Mesendoderm (in vitro differentiated cells): Measurements from ENCODE around the gene PSG4.
"Not testable (repeated sequence)": the region's sequence is repeated elsewhere in the genome, so short reads cannot be mapped to it uniquely, and the experiment has no call there.

Experiments
- DNase-seq: peaks from one replicate; pipeline ENCODE4 v3.0.0; 2013
- H2AK5ac ChIP-seq: 2 replicates; pipeline ENCODE4 v1.6.1; 2013; ENCODE audit warnings: low read length, inconsistent platforms
- H2BK120ac ChIP-seq: 2 replicates; pipeline ENCODE4 v1.6.1; 2013; ENCODE audit warnings: low read depth, mild to moderate bottlenecking, low read length, moderate library complexity, mixed read lengths
- H2BK15ac ChIP-seq: replicated peaks from 2 replicates; pipeline ENCODE4 v1.6.1; 2013; ENCODE audit warnings: low read depth, mild to moderate bottlenecking, moderate library complexity
- H2BK5ac ChIP-seq: 2 replicates; pipeline ENCODE4 v1.6.1; 2013; ENCODE audit warnings: low read length, inconsistent platforms
- H3K18ac ChIP-seq: 2 replicates; pipeline ENCODE4 v1.6.1; 2013; ENCODE audit warnings: mild to moderate bottlenecking, low read length, mixed read lengths
- H3K23ac ChIP-seq: one replicate; pipeline ENCODE4 v1.6.1; 2013; ENCODE audit warnings: low read length
- H3K27ac ChIP-seq: 2 replicates; pipeline ENCODE4 v1.5.1; 2013; ENCODE audit warnings: low read depth, mild to moderate bottlenecking, inconsistent platforms, low read length, moderate library complexity
- H3K27me3 ChIP-seq: 2 replicates; pipeline ENCODE4 v1.6.1; 2013; ENCODE audit warnings: low read length, control low read depth, mild to moderate bottlenecking, inconsistent platforms; ENCODE audit not compliant: insufficient read depth, poor library complexity
- H3K36me3 ChIP-seq: 2 replicates; pipeline ENCODE4 v1.6.1; 2013; ENCODE audit warnings: low read length, inconsistent platforms; ENCODE audit not compliant: control insufficient read depth, insufficient read depth
- H3K4ac ChIP-seq: one replicate; pipeline ENCODE4 v1.6.1; 2013; ENCODE audit warnings: low read depth, mild to moderate bottlenecking, low read length, moderate library complexity
- H3K4me1 ChIP-seq: 2 replicates; pipeline ENCODE4 v1.6.1; 2013; ENCODE audit warnings: low read depth, low read length, inconsistent platforms; ENCODE audit not compliant: control insufficient read depth
- H3K4me2 ChIP-seq: 2 replicates; pipeline ENCODE4 v1.6.1; 2013; ENCODE audit warnings: low read length
- H3K4me3 ChIP-seq: 2 replicates; pipeline ENCODE4 v1.5.1; 2013; ENCODE audit warnings: mild to moderate bottlenecking, low read length
- H3K56ac ChIP-seq: one replicate; pipeline ENCODE4 v1.6.1; 2013; ENCODE audit warnings: low read length
- H3K79me1 ChIP-seq: 2 replicates; pipeline ENCODE4 v1.6.1; 2013; ENCODE audit warnings: low read length, inconsistent platforms
- H3K79me2 ChIP-seq: 2 replicates; pipeline ENCODE4 v1.6.1; 2013; ENCODE audit warnings: mild to moderate bottlenecking, low read length; ENCODE audit not compliant: control insufficient read depth, insufficient read depth
- H3K9ac ChIP-seq: 2 replicates; pipeline ENCODE4 v1.6.1; 2013; ENCODE audit warnings: low read length, inconsistent platforms
- H4K5ac ChIP-seq: one replicate; pipeline ENCODE4 v1.6.1; 2013; ENCODE audit warnings: low read length
- H4K8ac ChIP-seq: one replicate; pipeline ENCODE4 v1.6.1; 2013; ENCODE audit warnings: low read depth, mild to moderate bottlenecking, control low read depth, low read length, moderate library complexity
- WGBS: extraction: QIAGEN DNeasy Blood & Tissue Kit; methylation state at CpG from one replicate; pipeline ENCODE4 v1.1.7; 2013; ENCODE audit warnings: low lambda C conversion rate, missing lambda C conversion rate; ENCODE audit not compliant: insufficient coverage; ENCODE audit errors: extremely low coverage; 5-methylcytosine and 5-hydroxymethylcytosine counted together

Gene PSG4

DNA sequence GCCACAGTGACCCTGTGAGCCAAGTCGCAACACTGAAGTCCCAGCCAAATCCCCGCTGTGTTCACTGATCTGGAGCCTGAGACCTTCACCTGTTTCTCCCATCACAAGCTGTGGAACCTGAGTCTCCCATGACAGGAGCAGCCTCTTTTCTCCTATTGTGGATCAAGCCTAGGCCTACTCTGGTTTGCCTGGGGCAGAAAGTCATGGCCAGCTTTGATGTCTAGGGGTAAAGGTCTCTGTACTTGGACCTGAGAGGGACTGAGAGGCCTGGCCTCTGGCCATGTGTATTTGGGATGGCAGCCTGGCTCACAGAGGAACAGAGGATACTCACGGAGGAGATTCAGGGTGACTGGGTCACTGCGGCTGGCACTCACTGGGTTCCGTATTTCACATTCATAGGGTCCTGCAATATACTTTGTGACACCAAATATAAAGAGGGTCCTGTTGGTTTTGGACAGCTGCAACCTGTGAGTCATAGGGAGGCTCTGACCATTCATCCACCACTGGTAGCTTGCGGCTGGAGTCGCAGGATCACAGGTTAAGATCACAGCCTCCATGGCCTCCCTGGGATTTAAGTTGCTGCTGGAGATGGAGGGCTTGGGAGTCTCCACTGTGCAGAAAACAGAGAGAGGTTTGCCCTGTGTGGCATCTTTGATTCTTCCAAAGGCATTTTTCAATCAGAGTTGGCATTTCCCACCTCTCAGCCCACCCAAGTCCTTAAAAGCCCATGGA, 7.6 kb downstream of the PSG4 start:
- not testable (repeated sequence) for H3K9ac ChIP-seq, H3K56ac ChIP-seq, H3K79me1 ChIP-seq, H3K36me3 ChIP-seq, H2AK5ac ChIP-seq, H3K4me3 ChIP-seq, H3K27me3 ChIP-seq, H3K4ac ChIP-seq, H3K23ac ChIP-seq, H2BK5ac ChIP-seq, H3K4me2 ChIP-seq, H4K5ac ChIP-seq, H2BK120ac ChIP-seq, H3K18ac ChIP-seq, H3K79me2 ChIP-seq, H3K27ac ChIP-seq, H2BK15ac ChIP-seq, H4K8ac ChIP-seq, H3K4me1 ChIP-seq, DNase-seq
- WGBS: no CpG with 5 or more reads among the region's 7 CpGs

DNA sequence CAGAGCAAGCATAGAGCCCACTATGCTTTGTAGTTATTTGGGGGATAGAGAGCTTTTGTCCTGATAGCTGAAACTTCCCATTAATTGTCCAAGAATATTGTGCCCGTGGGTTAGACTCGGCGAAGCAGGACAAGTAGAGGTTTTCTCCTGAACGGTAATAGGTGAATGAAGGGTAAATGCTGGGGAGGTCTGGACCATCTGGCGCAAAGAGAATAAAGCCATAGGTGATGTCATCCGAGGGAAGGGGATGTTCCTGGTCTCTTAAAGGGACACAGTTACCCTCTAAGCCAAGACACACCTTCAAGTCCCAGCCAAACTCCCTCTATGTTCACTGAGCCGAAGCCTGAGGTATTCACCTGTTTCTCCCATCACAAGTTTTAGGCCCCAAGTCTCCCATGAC, 11.0 kb downstream of the PSG4 start:
- H3K9ac ChIP-seq, H4K8ac ChIP-seq, H2BK5ac ChIP-seq, H2BK120ac ChIP-seq, H3K27ac ChIP-seq, H3K79me1 ChIP-seq, H2AK5ac ChIP-seq, H3K36me3 ChIP-seq, H3K4me1 ChIP-seq, H3K18ac ChIP-seq, H3K4ac ChIP-seq, H3K4me3 ChIP-seq, H3K56ac ChIP-seq, H3K23ac ChIP-seq, H3K27me3 ChIP-seq, H2BK15ac ChIP-seq, DNase-seq, H3K4me2 ChIP-seq, H4K5ac ChIP-seq, H3K79me2 ChIP-seq: not testable (repeated sequence)
- WGBS: no CpG with 5 or more reads among the region's 7 CpGs

DNA sequence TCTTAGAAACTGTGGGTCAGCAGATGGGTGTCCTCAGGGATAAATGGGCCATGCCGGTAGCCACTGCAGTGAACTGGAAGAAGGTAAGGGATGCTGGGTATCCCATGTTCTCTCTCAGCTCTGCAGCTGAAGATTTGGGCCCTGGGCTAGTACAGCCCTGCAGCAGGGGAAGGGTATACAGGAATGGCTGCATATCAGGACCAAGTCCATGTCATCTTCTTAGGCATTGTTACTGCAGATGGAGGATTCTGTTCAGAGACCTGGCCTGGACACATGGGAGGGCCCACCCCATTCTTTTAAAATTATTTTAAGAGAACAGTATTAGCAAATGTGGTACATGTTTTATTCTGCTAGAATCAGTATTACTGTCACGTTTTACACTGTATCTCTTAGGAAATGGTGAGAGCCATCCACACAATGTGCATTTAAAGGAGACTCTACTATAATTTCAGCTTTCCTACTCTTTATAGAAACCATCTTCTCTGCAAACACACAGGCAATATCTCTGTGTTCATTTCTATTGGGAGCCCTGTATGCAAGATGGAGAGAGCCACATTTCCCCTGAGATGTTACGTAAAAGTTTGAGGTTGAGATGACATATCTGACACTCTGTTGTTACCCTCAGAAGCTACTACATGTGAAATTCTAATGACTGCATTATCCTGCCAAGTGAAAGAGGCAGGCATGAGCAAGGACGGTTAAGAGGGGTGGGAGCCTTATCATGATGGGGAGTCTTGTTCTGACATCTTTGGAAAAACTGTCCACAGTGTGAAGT, 12.9 kb downstream of the PSG4 start:
- no CpG with 5 or more reads among the region's 4 CpGs for WGBS
- not testable (repeated sequence) for H4K8ac ChIP-seq, H3K27me3 ChIP-seq, H2BK5ac ChIP-seq, H3K4me3 ChIP-seq, H3K4ac ChIP-seq, H3K4me2 ChIP-seq, H3K9ac ChIP-seq, H4K5ac ChIP-seq, H3K36me3 ChIP-seq, H3K4me1 ChIP-seq, H3K56ac ChIP-seq, H2AK5ac ChIP-seq, DNase-seq, H2BK120ac ChIP-seq, H2BK15ac ChIP-seq, H3K27ac ChIP-seq, H3K79me1 ChIP-seq, H3K79me2 ChIP-seq, H3K23ac ChIP-seq, H3K18ac ChIP-seq

DNA sequence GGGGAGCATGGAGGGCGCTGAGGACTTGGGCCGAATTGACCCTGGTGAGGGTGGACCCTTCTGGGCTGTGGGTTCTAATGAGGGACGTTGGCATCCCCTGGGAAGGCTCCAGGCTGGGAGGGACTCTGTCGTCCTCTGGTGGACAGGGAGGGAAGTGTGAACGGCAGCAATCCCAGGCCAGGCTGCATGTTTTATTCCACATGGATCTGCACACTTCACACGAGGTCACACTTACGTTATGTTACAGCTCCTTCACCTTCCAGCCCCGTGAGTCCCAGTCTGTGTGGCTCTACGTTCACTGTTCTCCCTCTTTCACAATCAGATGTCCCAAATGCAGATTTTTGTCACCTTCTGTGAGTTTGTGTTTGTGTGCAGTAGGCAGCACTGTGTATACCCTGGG, 17.3 kb downstream of the PSG4 start:
- not testable (repeated sequence) for H3K18ac ChIP-seq, H3K79me2 ChIP-seq, H3K4me2 ChIP-seq, H3K56ac ChIP-seq, H2AK5ac ChIP-seq, H3K23ac ChIP-seq, H2BK120ac ChIP-seq, H3K4ac ChIP-seq, DNase-seq, H2BK15ac ChIP-seq, H3K27me3 ChIP-seq, H4K5ac ChIP-seq, H3K9ac ChIP-seq, H3K27ac ChIP-seq, H3K4me1 ChIP-seq, H2BK5ac ChIP-seq, H4K8ac ChIP-seq, H3K4me3 ChIP-seq, H3K36me3 ChIP-seq, H3K79me1 ChIP-seq
- WGBS: no CpG with 5 or more reads among the region's 9 CpGs

DNA sequence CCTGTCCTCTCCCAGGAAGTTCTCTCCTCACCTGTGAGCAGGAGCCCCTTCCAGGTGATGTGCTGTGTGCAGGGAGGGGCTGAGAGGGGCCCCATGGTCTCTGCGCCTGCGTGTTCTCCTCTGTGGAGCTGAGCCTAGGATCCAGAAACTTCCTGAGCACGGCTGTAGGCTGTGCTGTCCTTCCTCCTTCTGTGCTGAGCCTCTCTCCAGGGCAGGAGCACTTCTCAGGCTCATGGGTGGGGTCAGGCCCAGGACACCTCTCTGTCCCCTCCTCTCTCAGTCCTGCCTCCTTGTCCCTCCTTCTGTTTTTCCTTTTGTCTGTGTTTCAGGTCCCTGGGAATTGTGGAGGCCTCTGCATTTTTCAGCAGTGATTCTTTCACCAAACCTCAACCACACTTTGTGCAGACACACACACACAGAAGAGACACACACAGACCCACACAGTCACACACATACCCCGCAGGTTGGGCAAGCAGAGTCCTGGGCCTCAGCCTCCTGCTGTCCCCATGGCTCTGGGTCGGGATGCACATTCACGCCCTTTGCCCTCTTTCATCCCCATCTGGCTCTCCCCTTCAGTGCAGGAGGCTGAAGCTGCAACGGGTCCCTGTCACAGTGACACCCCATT, 19.0 kb downstream of the PSG4 start, which contains the start of gene PSG5:
Gene PSG5, minus strand, starts transcription at position 226 of the 625 bp plus-strand sequence. Its CDS starts 131 bp downstream, at position 95.
- H4K8ac ChIP-seq, DNase-seq, H3K79me2 ChIP-seq, H2BK15ac ChIP-seq, H3K36me3 ChIP-seq, H3K23ac ChIP-seq, H3K27me3 ChIP-seq, H2BK120ac ChIP-seq, H3K9ac ChIP-seq, H3K4me2 ChIP-seq, H4K5ac ChIP-seq, H3K27ac ChIP-seq, H3K79me1 ChIP-seq, H3K4me1 ChIP-seq, H3K4me3 ChIP-seq, H2AK5ac ChIP-seq, H3K4ac ChIP-seq, H2BK5ac ChIP-seq, H3K56ac ChIP-seq, H3K18ac ChIP-seq: not testable (repeated sequence)
- WGBS: no CpG with 5 or more reads among the region's 7 CpGs
